ENCODE measurements around the gene HIGD2A. TPM values are rescaled to one million over a fixed set of nuclear protein-coding genes. Genes with fewer than 3 reads are reported as not detected.

The HIGD2A gene
- polyA plus RNA-seq, 1 of the 3 experiments (the other 2 are of a cell fraction), result 211 TPM

DNA sequence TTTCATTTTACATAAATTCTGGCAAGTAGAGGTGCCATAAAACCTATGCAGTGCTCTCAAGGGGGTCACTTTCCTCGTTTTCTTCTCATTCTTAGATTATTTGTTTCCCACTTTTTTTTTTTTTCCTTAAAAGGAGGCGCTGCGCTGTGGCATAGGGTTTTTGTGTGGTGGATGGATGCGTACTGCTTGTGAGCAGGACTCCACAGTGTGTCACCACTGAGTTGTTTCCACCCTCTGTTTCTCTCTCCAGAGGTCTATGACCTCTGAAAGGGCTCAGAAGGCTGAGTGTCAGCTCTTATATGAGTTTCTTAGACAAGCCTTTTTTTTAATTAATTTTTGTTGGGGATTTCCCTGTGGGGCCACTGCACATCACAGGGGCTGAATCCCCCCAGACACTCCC is 41.4 kb downstream of the HIGD2A start:
- Histone ChIP-seq H4K20me1 (ENCODE audit: insufficient read depth) (no peaks in the 10 kb centered on the region), H3K27me3 (ENCODE audit: insufficient read depth) (no peaks in the 10 kb centered on the region; the same call in 1 of the 2 replicates), H3K27ac (ENCODE audit: low read depth in 2 of 2, low read length in 1 of 2) (no peak overlapping the region), H3K9me2 (no peaks in the 10 kb centered on the region), H3K9me3 (no peaks in the 10 kb centered on the region), H3K4me3 (ENCODE audit: low read depth in 2 of 2, low read length in 1 of 2) (no peak overlapping the region), H3F3A (replicated peaks; ENCODE audit: insufficient read depth) (no peaks in the 10 kb centered on the region), H3K4me2 (no peak overlapping the region), H3K4me1 (ENCODE audit: control insufficient read depth in 1 of 2, insufficient read depth in 2 of 2, low read depth in 1 of 2, low read length in 1 of 2) (no peaks in the 10 kb centered on the region), H3K36me3 (replicated peaks in 1 of 2; ENCODE audit: control insufficient read depth in 1 of 2, insufficient read depth in 2 of 2, low read length in 1 of 2) (no peaks in the 10 kb centered on the region), H3K79me2 (ENCODE audit: insufficient read depth) (no peaks in the 10 kb centered on the region), H3K9ac (no peak overlapping the region), H2AFZ (ENCODE audit: low read depth) (no peak overlapping the region)
- ChIA-PET CTCF (interaction anchor here (1.5 to 3.4 kb wide), 2 partner anchors 14 to 18 kb away, joined by 4 to 15 read pairs; partner anchors contain the start of genes CLTB and FAF2), POLR2A (no interaction called here)
- DNase-seq, result no peak
- TF ChIP-seq RAD21 (IDR thresholded peaks at IDR 0.05; ENCODE audit: low read length) (no peak), EZH2phosphoT487 (IDR thresholded peaks at IDR 0.05; ENCODE audit: borderline replicate concordance, low read depth) (no peak), MXI1 (IDR thresholded peaks at IDR 0.05; ENCODE audit: low read depth, low read length) (no peak)
- TF ChIP-seq, protein P1, sequence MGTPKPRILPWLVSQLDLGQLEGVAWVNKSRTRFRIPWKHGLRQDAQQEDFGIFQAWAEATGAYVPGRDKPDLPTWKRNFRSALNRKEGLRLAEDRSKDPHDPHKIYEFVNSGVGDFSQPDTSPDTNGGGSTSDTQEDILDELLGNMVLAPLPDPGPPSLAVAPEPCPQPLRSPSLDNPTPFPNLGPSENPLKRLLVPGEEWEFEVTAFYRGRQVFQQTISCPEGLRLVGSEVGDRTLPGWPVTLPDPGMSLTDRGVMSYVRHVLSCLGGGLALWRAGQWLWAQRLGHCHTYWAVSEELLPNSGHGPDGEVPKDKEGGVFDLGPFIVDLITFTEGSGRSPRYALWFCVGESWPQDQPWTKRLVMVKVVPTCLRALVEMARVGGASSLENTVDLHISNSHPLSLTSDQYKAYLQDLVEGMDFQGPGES (IDR thresholded peaks at IDR 0.05; ENCODE audit: low read depth, low read length), result no peak
- 69% methylated on average over 4 of the region's 4 CpGs for WGBS (ENCODE audit: low lambda C conversion rate)

DNA sequence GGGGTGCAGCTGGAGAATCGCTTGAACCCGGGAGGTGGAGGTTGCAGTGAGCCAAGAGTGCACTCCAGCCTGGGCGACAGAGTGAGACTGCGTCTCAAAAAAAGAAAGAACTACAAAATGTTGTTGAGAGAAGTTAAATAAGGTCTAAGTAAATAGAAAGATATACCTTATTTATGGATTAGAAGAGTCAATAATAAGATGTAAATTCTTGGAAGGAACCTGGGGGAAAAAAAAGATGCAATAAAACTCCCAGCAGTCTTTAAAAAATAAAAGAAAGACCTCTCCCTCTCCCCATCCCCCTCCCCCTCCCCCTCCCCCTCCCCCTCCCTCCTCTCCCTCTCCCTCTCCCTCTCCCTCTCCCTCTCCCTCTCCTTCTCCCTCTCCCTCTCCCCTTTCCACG is 44.2 kb downstream of the HIGD2A start:
- POLR2A ChIA-PET, result no interaction called here
- H3K9me3 ChIP-seq, result no peaks in the 10 kb centered on the region

GRCh38 chr5:176436656-176437055 is 48.1 kb downstream of the HIGD2A start:
- Histone ChIP-seq H3K27me3 (ENCODE audit: insufficient read depth) (no peaks in the 10 kb centered on the region; the same call in 1 of the 2 replicates), H3K79me2 (ENCODE audit: insufficient read depth) (no peaks in the 10 kb centered on the region), H3K4me2 (peak overlapping the region; percentile 74), H3K9ac (no peak overlapping the region), H3K36me3 (replicated peaks in 1 of 2; ENCODE audit: control insufficient read depth in 1 of 2, insufficient read depth in 2 of 2, low read length in 1 of 2) (no peaks in the 10 kb centered on the region), H2AFZ (ENCODE audit: low read depth) (peak overlapping the region; percentile 57), H3K4me1 (ENCODE audit: control insufficient read depth in 1 of 2, insufficient read depth in 2 of 2, low read depth in 1 of 2, low read length in 1 of 2) (no peaks in the 10 kb centered on the region), H3K9me2 (no peaks in the 10 kb centered on the region), H3F3A (replicated peaks; ENCODE audit: insufficient read depth) (peaks cover 13% of the 10 kb centered on the region), H3K9me3 (no peaks in the 10 kb centered on the region), H3K4me3 (ENCODE audit: low read depth in 2 of 2, low read length in 1 of 2) (peak overlapping the region in 1 of 2 experiments; percentile 39; a peak in 1 of 4 replicates), H3K27ac (ENCODE audit: low read depth in 2 of 2, low read length in 1 of 2) (no peak overlapping the region), H4K20me1 (ENCODE audit: insufficient read depth) (no peaks in the 10 kb centered on the region)
- no peak for DNase-seq
- CTCF ChIA-PET, result interaction anchor here (1.3 kb wide), 1 partner anchor 20 kb away, joined by 4 read pairs; the partner anchor contains the start of gene CLTB
- POLR2A ChIA-PET, result interaction anchor here (0.6 kb wide), 1 partner anchor 94 kb away, joined by 5 read pairs; no protein-coding TSS in a partner anchor
- WGBS (ENCODE audit: low lambda C conversion rate), result 25% methylated on average over 5 of the region's 5 CpGs
- TF ChIP-seq FOSL2 (IDR thresholded peaks at IDR 0.05; ENCODE audit: borderline replicate concordance, low read depth), result no peak
- no peak for TF ChIP-seq RCOR1 (IDR thresholded peaks at IDR 0.05; ENCODE audit: low read length)
- no peak for TF ChIP-seq RFX5 (IDR thresholded peaks at IDR 0.05; ENCODE audit: low read length)
- TF ChIP-seq MEF2A (IDR thresholded peaks at IDR 0.05; ENCODE audit: borderline replicate concordance, low read depth), result no peak
- TF ChIP-seq TEAD4 (IDR thresholded peaks at IDR 0.05; ENCODE audit: borderline replicate concordance, insufficient read depth), result no peak
- TF ChIP-seq GABPA (IDR thresholded peaks at IDR 0.05; ENCODE audit: low read depth), result no peak
- no peak for TF ChIP-seq CHD2 (IDR thresholded peaks at IDR 0.05; ENCODE audit: low read length, partially characterized antibody)
- no peak for TF ChIP-seq FOXJ3 (CRISPR knock-in tag; IDR thresholded peaks at IDR 0.05)
- TF ChIP-seq, protein P2, sequence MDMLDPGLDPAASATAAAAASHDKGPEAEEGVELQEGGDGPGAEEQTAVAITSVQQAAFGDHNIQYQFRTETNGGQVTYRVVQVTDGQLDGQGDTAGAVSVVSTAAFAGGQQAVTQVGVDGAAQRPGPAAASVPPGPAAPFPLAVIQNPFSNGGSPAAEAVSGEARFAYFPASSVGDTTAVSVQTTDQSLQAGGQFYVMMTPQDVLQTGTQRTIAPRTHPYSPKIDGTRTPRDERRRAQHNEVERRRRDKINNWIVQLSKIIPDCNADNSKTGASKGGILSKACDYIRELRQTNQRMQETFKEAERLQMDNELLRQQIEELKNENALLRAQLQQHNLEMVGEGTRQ (IDR thresholded peaks at IDR 0.05; ENCODE audit: borderline replicate concordance, low read depth, low read length), result no peak
- no peak for TF ChIP-seq FOXM1 (IDR thresholded peaks at IDR 0.05; ENCODE audit: low read depth)
- no peak for TF ChIP-seq NRF1 (IDR thresholded peaks at IDR 0.05; ENCODE audit: low read depth, low read length)
- TF ChIP-seq NFIC (IDR thresholded peaks at IDR 0.05; ENCODE audit: borderline replicate concordance), result no peak
- no peak for TF ChIP-seq TAF1 (IDR thresholded peaks at IDR 0.05; ENCODE audit: borderline replicate concordance, low read depth, low read length)
- no peak for TF ChIP-seq GATA2 (CRISPR knock-in tag; IDR thresholded peaks at IDR 0.05)
- no peak for TF ChIP-seq USF1 (IDR thresholded peaks at IDR 0.05; ENCODE audit: borderline replicate concordance, low read depth)
- TF ChIP-seq JUND (IDR thresholded peaks at IDR 0.05), result no peak
- TF ChIP-seq EZH2phosphoT487 (IDR thresholded peaks at IDR 0.05; ENCODE audit: borderline replicate concordance, low read depth), result no peak

More for the DNA sequence above, 44.2 kb downstream of the HIGD2A start:
- Histone ChIP-seq H3K4me3 (ENCODE audit: low read depth in 2 of 2, low read length in 1 of 2) (no peak overlapping the region), H3K27ac (ENCODE audit: low read depth in 2 of 2, low read length in 1 of 2) (no peak overlapping the region), H3K36me3 (replicated peaks in 1 of 2; ENCODE audit: control insufficient read depth in 1 of 2, insufficient read depth in 2 of 2, low read length in 1 of 2) (no peaks in the 10 kb centered on the region), H3F3A (replicated peaks; ENCODE audit: insufficient read depth) (peaks cover 5% of the 10 kb centered on the region), H3K27me3 (ENCODE audit: insufficient read depth) (no peaks in the 10 kb centered on the region; the same call in 1 of the 2 replicates), H3K79me2 (ENCODE audit: insufficient read depth) (no peaks in the 10 kb centered on the region), H3K9me2 (no peaks in the 10 kb centered on the region), H3K9ac (no peak overlapping the region), H3K4me2 (no peak overlapping the region), H2AFZ (ENCODE audit: low read depth) (no peak overlapping the region), H3K4me1 (ENCODE audit: control insufficient read depth in 1 of 2, insufficient read depth in 2 of 2, low read depth in 1 of 2, low read length in 1 of 2) (no peaks in the 10 kb centered on the region), H4K20me1 (ENCODE audit: insufficient read depth) (no peaks in the 10 kb centered on the region)
- CTCF ChIA-PET, result interaction anchor here (1.2 to 1.7 kb wide), 2 partner anchors 16 to 110 kb away, joined by 3 to 4 read pairs; partner anchors contain the start of gene CLTB
- no peak for TF ChIP-seq GATA2 (CRISPR knock-in tag; IDR thresholded peaks at IDR 0.05)
- no peak for DNase-seq
- whole genome bisulfite sequencing (ENCODE audit: low lambda C conversion rate), result 83% methylated on average over 5 of the region's 5 CpGs

All from SK-N-SH (cell line).